Measurements from ENCODE around the gene DNAAF1.

The DNAAF1 gene

GRCh38 chr16:84132527-84133285 is 12.4 kb upstream of the DNAAF1 start:
- FAIRE-seq (no peak), DNase-seq (ENCODE audit: insufficient read length) (no peak)
- no peak for TF ChIP-seq POLR2A (IDR thresholded peaks at IDR 0.05; ENCODE audit: low read depth, low read length)
- TF ChIP-seq TAF1 (IDR thresholded peaks at IDR 0.05; ENCODE audit: borderline replicate concordance, low read depth, low read length), result no peak
- no peak for TF ChIP-seq POLR2AphosphoS5 (IDR thresholded peaks at IDR 0.05; ENCODE audit: low read depth, low read length)

GRCh38 chr16:84136331-84137125 is 8.6 kb upstream of the DNAAF1 start:
- DNase-seq (ENCODE audit: insufficient read length), result no peak
- TF ChIP-seq TAF1 (IDR thresholded peaks at IDR 0.05; ENCODE audit: borderline replicate concordance, low read depth, low read length) (no peak), POLR2AphosphoS5 (IDR thresholded peaks at IDR 0.05; ENCODE audit: low read depth, low read length) (no peak), POLR2A (IDR thresholded peaks at IDR 0.05; ENCODE audit: low read depth, low read length) (no peak)
- FAIRE-seq, result no peak

GRCh38 chr16:84137287-84137686 is 7.8 kb upstream of the DNAAF1 start:
- no peak for TF ChIP-seq POLR2AphosphoS5 (IDR thresholded peaks at IDR 0.05; ENCODE audit: low read depth, low read length)
- no peak for TF ChIP-seq POLR2A (IDR thresholded peaks at IDR 0.05; ENCODE audit: low read depth, low read length)
- no peak for TF ChIP-seq TAF1 (IDR thresholded peaks at IDR 0.05; ENCODE audit: borderline replicate concordance, low read depth, low read length)
- FAIRE-seq, result no peak
- DNase-seq (ENCODE audit: insufficient read length), result no peak

GRCh38 chr16:84137769-84138357 is 7.2 kb upstream of the DNAAF1 start:
- FAIRE-seq (no peak), DNase-seq (ENCODE audit: insufficient read length) (no peak)
- no peak for TF ChIP-seq POLR2AphosphoS5 (IDR thresholded peaks at IDR 0.05; ENCODE audit: low read depth, low read length)
- TF ChIP-seq TAF1 (IDR thresholded peaks at IDR 0.05; ENCODE audit: borderline replicate concordance, low read depth, low read length), result no peak
- TF ChIP-seq POLR2A (IDR thresholded peaks at IDR 0.05; ENCODE audit: low read depth, low read length), result no peak

- DNase-seq (ENCODE audit: insufficient read length) (no peak), FAIRE-seq (no peak)
- TF ChIP-seq POLR2A (IDR thresholded peaks at IDR 0.05; ENCODE audit: low read depth, low read length) (no peak), POLR2AphosphoS5 (IDR thresholded peaks at IDR 0.05; ENCODE audit: low read depth, low read length) (no peak), TAF1 (IDR thresholded peaks at IDR 0.05; ENCODE audit: borderline replicate concordance, low read depth, low read length) (no peak)
These were observed 6.6 kb upstream of the DNAAF1 start for GRCh38 chr16:84138500-84138823.

- FAIRE-seq, result no peak
- no peak for TF ChIP-seq POLR2A (IDR thresholded peaks at IDR 0.05; ENCODE audit: low read depth, low read length)
- no peak for TF ChIP-seq POLR2AphosphoS5 (IDR thresholded peaks at IDR 0.05; ENCODE audit: low read depth, low read length)
- TF ChIP-seq TAF1 (IDR thresholded peaks at IDR 0.05; ENCODE audit: borderline replicate concordance, low read depth, low read length), result no peak
- DNase-seq (ENCODE audit: insufficient read length), result no peak
These were observed 6.1 kb upstream of the DNAAF1 start for GRCh38 chr16:84138824-84139627.

- FAIRE-seq (no peak), DNase-seq (ENCODE audit: insufficient read length) (no peak)
- TF ChIP-seq TAF1 (IDR thresholded peaks at IDR 0.05; ENCODE audit: borderline replicate concordance, low read depth, low read length) (no peak), POLR2AphosphoS5 (IDR thresholded peaks at IDR 0.05; ENCODE audit: low read depth, low read length) (no peak), POLR2A (IDR thresholded peaks at IDR 0.05; ENCODE audit: low read depth, low read length) (no peak)
These were observed 5.4 kb upstream of the DNAAF1 start for GRCh38 chr16:84139628-84140258.

GRCh38 chr16:84141143-84141670 is 3.9 kb upstream of the DNAAF1 start:
- DNase-seq (ENCODE audit: insufficient read length), result no peak
- TF ChIP-seq POLR2AphosphoS5 (IDR thresholded peaks at IDR 0.05; ENCODE audit: low read depth, low read length), result no peak
- no peak for TF ChIP-seq TAF1 (IDR thresholded peaks at IDR 0.05; ENCODE audit: borderline replicate concordance, low read depth, low read length)
- TF ChIP-seq POLR2A (IDR thresholded peaks at IDR 0.05; ENCODE audit: low read depth, low read length), result no peak
- no peak for FAIRE-seq

- no peak for FAIRE-seq
- DNase-seq (ENCODE audit: insufficient read length), result no peak
- TF ChIP-seq POLR2AphosphoS5 (IDR thresholded peaks at IDR 0.05; ENCODE audit: low read depth, low read length), result no peak
- no peak for TF ChIP-seq POLR2A (IDR thresholded peaks at IDR 0.05; ENCODE audit: low read depth, low read length)
- TF ChIP-seq TAF1 (IDR thresholded peaks at IDR 0.05; ENCODE audit: borderline replicate concordance, low read depth, low read length), result no peak
These were observed 2.0 kb upstream of the DNAAF1 start for GRCh38 chr16:84143081-84143480.

- TF ChIP-seq TAF1 (IDR thresholded peaks at IDR 0.05; ENCODE audit: borderline replicate concordance, low read depth, low read length) (no peak), POLR2AphosphoS5 (IDR thresholded peaks at IDR 0.05; ENCODE audit: low read depth, low read length) (no peak), POLR2A (IDR thresholded peaks at IDR 0.05; ENCODE audit: low read depth, low read length) (no peak)
- DNase-seq (ENCODE audit: insufficient read length), result no peak
- FAIRE-seq, result no peak
These were observed 1.3 kb upstream of the DNAAF1 start for GRCh38 chr16:84143784-84144199.

Measured in GM12892 (cell line).